NT2/D1 (cell line): ENCODE results near the gene OBSCN.

Experiments
- SUZ12 ChIP-seq: IDR thresholded peaks from 2 replicates; pipeline ENCODE4 v1.6.1; 2011; ENCODE audit not compliant: insufficient read length, insufficient read depth; ENCODE audit errors: extremely low read depth
- YY1 ChIP-seq: IDR thresholded peaks from 2 replicates; pipeline ENCODE4 v1.6.1; 2011; ENCODE audit not compliant: insufficient read length, insufficient read depth
- ZNF274 ChIP-seq: IDR thresholded peaks from 2 replicates; pipeline ENCODE4 v1.6.1; 2011; ENCODE audit warnings: mild to moderate bottlenecking, low read depth, low read length

GRCh38 chr1:228318823-228319241 lies 111.0 kb downstream of the OBSCN start:
- TF ChIP-seq ZNF274 (no peak), YY1 (no peak), SUZ12 (no peak)
